Thymus (tissue), 11 donors: ENCODE results near the gene CYRIA. TPM values are rescaled to one million over a fixed set of nuclear protein-coding genes. Genes with fewer than 3 reads are reported as not detected.

Experiments used
- DNase-seq, 9 donors: peaks; one replicate each; pipeline ENCODE4 v3.0.0-alpha.2; 2013; ENCODE audit warnings: low spot score in 9 of 9, low read depth in 6 of 9, missing footprints in 1 of 9
- H3K27ac ChIP-seq, 2 donors: one replicate each; pipeline ENCODE4 v1.5.1; 2013; ENCODE audit warnings: control low read depth in 1 of 2, low read depth in 1 of 2, low read length in 1 of 2, mild to moderate bottlenecking in 1 of 2, moderate library complexity in 1 of 2
- H3K27me3 ChIP-seq, 2 donors: one replicate each; pipeline ENCODE4 v1.5.1; 2013; ENCODE audit warnings: low read length in 1 of 2; ENCODE audit not compliant: control insufficient read depth in 2 of 2, insufficient read depth in 1 of 2
- H3K36me3 ChIP-seq, 2 donors: one replicate each; pipeline ENCODE4 v1.5.1; 2013; ENCODE audit warnings: low read length in 1 of 2, mild to moderate bottlenecking in 1 of 2, moderate library complexity in 1 of 2; ENCODE audit not compliant: control insufficient read depth in 2 of 2, insufficient read depth in 2 of 2
- H3K4me1 ChIP-seq, 2 donors: one replicate each; pipeline ENCODE4 v1.5.1; 2013; ENCODE audit warnings: low read length in 2 of 2; ENCODE audit not compliant: control insufficient read depth in 2 of 2, insufficient read depth in 2 of 2
- H3K4me3 ChIP-seq, 2 donors: one replicate each; pipeline ENCODE4 v1.5.1; 2013; ENCODE audit warnings: low read length in 2 of 2, control low read depth in 1 of 2, mild to moderate bottlenecking in 1 of 2
- H3K9me3 ChIP-seq, 2 donors: one replicate each; pipeline ENCODE4 v1.5.1; 2013; ENCODE audit warnings: low read length in 1 of 2, mild to moderate bottlenecking in 1 of 2; ENCODE audit not compliant: control insufficient read depth in 2 of 2, insufficient read depth in 1 of 2
- WGBS: extraction: QIAGEN DNeasy Blood & Tissue Kit; methylation state at CpG from one replicate; pipeline ENCODE4 v1.1.7; 2013; 5-methylcytosine and 5-hydroxymethylcytosine counted together
- polyA plus RNA-seq: library from polyadenylated mRNA; stranded (reverse); fragments of 200-250 nt; gene quantifications from one replicate; pipeline ENCODE4 v1.2.3, GENCODE V29; 2013
- total RNA-seq: library from RNA; stranded (reverse); fragments of 120-200 nt; gene quantifications from one replicate; pipeline ENCODE4 v1.2.4, GENCODE V29; 2013
- donor health status: healthy.

Gene CYRIA
- total and polyA plus RNA-seq, 2 donors, result 4.0 to 7.2 TPM

GRCh38 chr2:16623031-16623430, 42.6 kb downstream of the CYRIA start:
- Histone ChIP-seq H3K36me3 (no peaks in the 10 kb centered on the region), H3K4me1 (peaks cover 9 to 60% of the 10 kb centered on the region in 2 donors), H3K9me3 (no peaks in the 10 kb centered on the region), H3K4me3 (no peak overlapping the region), H3K27me3 (no peaks in the 10 kb centered on the region), H3K27ac (peak overlapping the region in 1 of 2 donors; percentile 40)
- no peak for DNase-seq
- 91% methylated on average over 6 of the region's 6 CpGs for WGBS

GRCh38 chr2:16622399-16622968, 43.1 kb downstream of the CYRIA start:
- Histone ChIP-seq H3K4me1 (peaks cover 8 to 58% of the 10 kb centered on the region in 2 donors), H3K27ac (peak overlapping the region; percentile 40 to 46), H3K36me3 (no peaks in the 10 kb centered on the region), H3K4me3 (no peak overlapping the region), H3K9me3 (no peaks in the 10 kb centered on the region), H3K27me3 (no peaks in the 10 kb centered on the region)
- peak in 3 of 9 donors; percentile 51 to 66 (median 52) for DNase-seq
- WGBS, result 55% methylated on average over 4 of the region's 4 CpGs

DNA sequence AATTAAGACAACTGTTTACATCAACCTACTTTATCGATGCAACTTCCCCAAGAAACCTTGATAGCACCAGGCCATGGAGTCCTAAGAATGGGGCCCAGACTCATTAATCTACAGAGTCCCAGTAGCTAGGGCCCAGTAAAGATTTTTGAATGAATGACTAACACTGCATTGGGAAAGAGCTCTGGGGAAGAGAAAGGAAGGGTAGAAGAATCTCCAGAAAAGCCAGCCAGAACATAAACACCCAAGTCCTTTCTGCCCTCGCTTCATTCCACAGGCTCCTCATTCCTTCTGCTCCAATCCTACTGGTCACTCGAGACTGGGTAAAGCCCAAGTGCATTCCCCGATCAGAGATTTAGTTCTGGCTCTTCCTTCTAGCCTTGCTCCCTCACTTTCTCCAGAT, 44.3 kb downstream of the CYRIA start:
- no peaks in the 10 kb centered on the region for H3K36me3 ChIP-seq
- no peak overlapping the region for H3K27ac ChIP-seq
- no peaks in the 10 kb centered on the region for H3K9me3 ChIP-seq
- peaks cover 7 to 49% of the 10 kb centered on the region in 2 donors for H3K4me1 ChIP-seq
- no peaks in the 10 kb centered on the region for H3K27me3 ChIP-seq
- DNase-seq, result no peak
- 97% methylated on average over 4 of the region's 4 CpGs for WGBS
- no peak overlapping the region for H3K4me3 ChIP-seq

DNA sequence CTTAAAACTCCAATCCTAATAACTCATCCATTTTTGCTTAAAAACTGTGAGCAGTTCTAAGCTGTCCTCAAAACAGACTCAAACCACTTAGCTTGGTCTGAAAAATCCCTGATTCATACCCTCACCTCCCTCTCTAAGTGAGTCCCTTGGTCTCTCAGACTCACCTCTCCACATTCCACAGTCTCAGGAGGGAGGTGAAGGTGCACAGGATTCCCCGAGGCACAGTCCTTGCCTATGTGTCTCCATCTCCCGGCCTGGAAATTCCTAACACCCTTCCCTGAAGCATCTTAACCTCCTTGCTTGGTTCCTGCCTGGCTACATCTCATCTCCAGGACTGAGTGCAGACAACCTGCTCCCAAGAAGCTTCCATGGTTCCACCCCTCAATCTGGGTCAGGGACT, 45.0 kb downstream of the CYRIA start:
- WGBS, result 99% methylated on average over 2 of the region's 2 CpGs
- H3K27ac ChIP-seq, result no peak overlapping the region

GRCh38 chr2:16619576-16620245, 45.9 kb downstream of the CYRIA start:
- Histone ChIP-seq H3K4me1 (peaks cover 2 to 35% of the 10 kb centered on the region in 2 donors), H3K27me3 (no peaks in the 10 kb centered on the region), H3K27ac (no peak overlapping the region), H3K9me3 (no peaks in the 10 kb centered on the region), H3K36me3 (no peaks in the 10 kb centered on the region), H3K4me3 (no peak overlapping the region)
- no peak for DNase-seq
- WGBS, result 97% methylated on average over 5 of the region's 5 CpGs

More for the DNA sequence above, 45.0 kb downstream of the CYRIA start:
- Histone ChIP-seq H3K36me3 (no peaks in the 10 kb centered on the region), H3K9me3 (no peaks in the 10 kb centered on the region), H3K4me1 (peaks cover 7 to 42% of the 10 kb centered on the region in 2 donors), H3K4me3 (no peak overlapping the region), H3K27me3 (no peaks in the 10 kb centered on the region)
- DNase-seq, result no peak

- DNase-seq, result no peak
- H3K4me3 ChIP-seq, result no peak overlapping the region
- no peak overlapping the region for H3K27ac ChIP-seq
- H3K36me3 ChIP-seq, result no peaks in the 10 kb centered on the region
- WGBS, result 93% methylated on average over 8 of the region's 8 CpGs
- H3K4me1 ChIP-seq, result peaks cover 0 to 15% of the 10 kb centered on the region in 2 donors
- no peaks in the 10 kb centered on the region for H3K27me3 ChIP-seq
- H3K9me3 ChIP-seq, result no peaks in the 10 kb centered on the region
Observed at GRCh38 chr2:16617282-16618266, 48.1 kb downstream of the CYRIA start.
